Ishikawa (cell line): Measurements from ENCODE around the gene ISOC2.

Experiments
- CEBPB ChIP-seq: IDR thresholded peaks from 2 replicates; pipeline ENCODE4 v1.6.1; 2012
- CREB1 ChIP-seq: IDR thresholded peaks from 2 replicates; pipeline ENCODE4 v1.6.1; 2012; ENCODE audit warnings: low read depth
- EGR1 ChIP-seq: IDR thresholded peaks from 2 replicates; pipeline ENCODE4 v1.6.1; 2012
- EP300 ChIP-seq: IDR thresholded peaks from 2 replicates; pipeline ENCODE4 v1.6.1; 2012; ENCODE audit warnings: borderline replicate concordance
- FOXM1 ChIP-seq: IDR thresholded peaks from 2 replicates; pipeline ENCODE4 v1.6.1; 2012; ENCODE audit warnings: low read depth, borderline replicate concordance
- MAX ChIP-seq: IDR thresholded peaks from 2 replicates; pipeline ENCODE4 v1.6.1; 2012
- NFIC ChIP-seq: IDR thresholded peaks from 2 replicates; pipeline ENCODE4 v1.6.1; 2012
- RAD21 ChIP-seq: IDR thresholded peaks from 2 replicates; pipeline ENCODE4 v1.6.1; 2012; ENCODE audit warnings: low read depth
- REST ChIP-seq: IDR thresholded peaks from 2 replicates; pipeline ENCODE4 v1.6.1; 2012; ENCODE audit warnings: low read depth, mild to moderate bottlenecking
- TAF1 ChIP-seq: IDR thresholded peaks from 2 replicates; pipeline ENCODE4 v1.6.1; 2012; ENCODE audit warnings: low read depth, mild to moderate bottlenecking
- TCF12 ChIP-seq: IDR thresholded peaks from 2 replicates; pipeline ENCODE4 v1.6.1; 2012; ENCODE audit warnings: low read depth
- TEAD4 ChIP-seq: IDR thresholded peaks from 2 replicates; pipeline ENCODE4 v1.6.1; 2012
- USF1 ChIP-seq: IDR thresholded peaks from 2 replicates; pipeline ENCODE4 v1.6.1; 2012
- YY1 ChIP-seq: IDR thresholded peaks from 2 replicates; pipeline ENCODE4 v1.6.1; 2012; ENCODE audit warnings: low read depth
- ZBTB7A ChIP-seq: IDR thresholded peaks from 2 replicates; pipeline ENCODE4 v1.6.1; 2012; ENCODE audit warnings: low read depth

Gene ISOC2

GRCh38 chr19:55442372-55442961 lies 19.0 kb downstream of the ISOC2 start:
- TF ChIP-seq CEBPB: no peak
- peak; percentile 37; the same call in 1 of the 2 replicates for TF ChIP-seq MAX

GRCh38 chr19:55441692-55442321 lies 19.6 kb downstream of the ISOC2 start:
- TF ChIP-seq CEBPB: no peak
- 0 out of 2 replicates have a peak, but pooled peaks have one; percentile 37 for TF ChIP-seq ZBTB7A
- TF ChIP-seq MAX: 0 out of 2 replicates have a peak, but pooled peaks have one; percentile 56
- no peak for TF ChIP-seq USF1
- TF ChIP-seq RAD21: no peak

GRCh38 chr19:55441319-55441691 lies 20.1 kb downstream of the ISOC2 start:
- TF ChIP-seq YY1: no peak
- no peak for TF ChIP-seq CREB1
- TF ChIP-seq TCF12: no peak
- no peak for TF ChIP-seq MAX
- no peak for TF ChIP-seq EP300

GRCh38 chr19:55440411-55441105 lies 20.9 kb downstream of the ISOC2 start:
- TF ChIP-seq TEAD4 (no peak), RAD21 (no peak)

GRCh38 chr19:55439052-55439451 lies 22.4 kb downstream of the ISOC2 start:
- TF ChIP-seq FOXM1 (no peak), CEBPB (no peak), EGR1 (no peak), RAD21 (no peak), YY1 (no peak), CREB1 (no peak), MAX (no peak), REST (no peak), ZBTB7A (no peak), USF1 (no peak), NFIC (no peak), TAF1 (no peak), TEAD4 (no peak)

- TF ChIP-seq USF1: no peak
- peak; percentile 98 for TF ChIP-seq REST
- TF ChIP-seq MAX: peak; percentile 55; the same call in 1 of the 2 replicates
These were observed 24.0 kb downstream of the ISOC2 start for GRCh38 chr19:55437410-55437809.
